OCI-M1 (cell line): ENCODE data around the gene TRMT112.

Experiments used
- DNase-seq: peaks from one replicate; lab custom pipeline; 2025; lab: John Stamatoyannopoulos, UW

TRMT112 gene

DNA sequence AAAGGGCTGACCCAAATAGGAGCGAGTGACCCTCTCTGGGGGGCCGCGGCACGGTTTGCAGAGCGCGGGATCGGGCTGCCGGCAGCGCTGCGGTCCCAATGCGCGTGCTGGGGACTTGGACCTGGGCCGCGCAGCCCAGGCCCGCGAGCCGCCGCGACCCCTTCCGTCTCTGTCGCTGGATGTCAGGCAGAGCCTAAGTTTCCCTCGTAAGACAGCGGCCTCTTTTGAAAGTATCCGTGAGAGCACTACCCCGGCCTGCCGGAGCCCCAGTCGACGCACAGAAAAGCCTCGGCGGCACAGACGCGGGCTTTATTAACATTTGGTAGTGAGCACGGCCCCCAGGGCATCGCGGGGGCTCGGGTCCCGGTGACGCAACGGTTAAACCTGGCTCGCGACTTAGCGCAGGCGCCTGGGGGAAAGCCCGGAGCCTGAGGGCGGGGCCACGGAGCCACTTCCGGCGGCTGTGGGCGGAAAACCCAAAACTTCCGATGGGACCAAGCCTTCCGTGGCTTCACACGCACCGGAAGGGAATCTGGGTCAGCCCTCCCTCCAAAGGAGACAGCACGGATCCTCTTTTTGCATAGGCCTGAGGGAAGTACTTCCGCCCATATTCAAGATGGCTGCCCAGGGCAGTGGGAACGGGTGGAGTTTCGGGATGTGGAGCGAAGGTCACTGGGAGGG lies 47.7 kb downstream of the TRMT112 start:
- DNase-seq: peak; percentile 99

DNA sequence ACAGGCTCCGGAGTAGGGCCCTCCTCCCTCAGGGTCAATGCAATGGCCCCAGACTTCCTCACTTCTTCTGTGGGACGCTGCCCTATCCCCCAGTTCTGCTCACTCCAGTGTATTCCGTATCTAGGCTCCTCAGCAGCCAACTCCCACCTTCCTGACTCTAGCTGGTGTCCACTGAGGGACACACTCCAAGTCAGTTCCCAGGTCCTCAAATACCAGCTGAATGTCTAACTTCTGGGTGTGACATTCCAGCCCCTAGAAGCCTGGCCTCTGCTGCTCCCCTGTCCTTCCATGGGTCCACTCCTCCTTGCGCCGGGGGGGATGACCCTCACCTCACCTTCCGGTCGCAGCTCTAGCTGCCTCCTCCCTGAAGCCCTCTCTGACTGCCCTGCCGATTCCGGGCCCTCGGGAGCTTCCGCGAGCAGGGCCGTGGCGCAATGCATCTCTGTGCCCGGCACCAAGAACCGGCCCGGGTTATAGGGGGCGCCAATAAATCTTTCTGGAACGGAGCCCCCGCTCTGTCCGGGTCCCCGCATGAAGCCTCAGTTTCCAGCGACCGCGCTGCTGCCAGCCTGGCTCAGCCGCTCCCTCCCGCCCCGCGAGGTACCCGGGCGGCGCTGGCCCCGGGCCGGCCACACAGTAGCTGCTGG lies 48.3 kb downstream of the TRMT112 start:
- peak; percentile 81 for DNase-seq

GRCh38 chr11:64268025-64268892 lies 49.1 kb downstream of the TRMT112 start:
- no peak for DNase-seq

DNA sequence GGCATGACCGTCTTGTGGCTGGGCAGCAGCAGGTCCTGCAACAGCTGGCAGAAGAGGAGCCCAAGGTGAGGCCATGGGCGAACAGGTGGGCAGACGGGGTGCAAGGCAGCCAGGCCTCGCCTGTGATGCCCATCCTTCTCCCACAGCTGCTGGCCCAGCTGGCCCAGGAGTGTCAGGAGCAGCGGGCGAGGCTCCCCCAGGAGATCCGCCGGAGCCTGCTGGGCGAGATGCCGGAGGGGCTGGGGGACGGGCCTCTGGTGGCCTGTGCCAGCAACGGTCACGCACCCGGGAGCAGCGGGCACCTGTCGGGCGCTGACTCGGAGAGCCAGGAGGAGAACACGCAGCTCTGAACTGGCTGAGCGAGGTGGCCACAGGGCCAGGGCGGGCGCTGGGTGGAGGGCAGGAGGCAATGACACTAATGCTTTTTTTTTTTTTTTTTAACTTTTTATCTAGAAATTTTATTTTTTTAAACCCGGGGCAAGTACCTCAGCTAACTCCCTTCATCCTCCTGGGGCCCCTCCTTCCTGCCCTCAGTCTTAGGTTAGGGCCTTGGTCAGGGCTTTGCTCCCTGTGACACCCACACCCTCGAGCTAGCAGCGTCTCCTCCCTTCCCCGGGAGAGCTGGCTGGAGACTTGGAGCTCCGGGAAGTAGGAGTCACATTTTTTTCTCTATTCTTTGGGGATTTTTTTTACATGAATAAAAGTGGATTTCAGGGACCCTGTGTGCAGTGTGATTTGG lies 50.0 kb downstream of the TRMT112 start:
- no peak for DNase-seq
